Ovary (tissue), 3 donors: Measurements from ENCODE around the gene RPL18A.

ENCODE experiments used
- CTCF ChIP-seq, 3 donors: fragments of 450-650 bp in 2 of 3; fragments of 200-600 bp in 1 of 3; IDR thresholded peaks; one replicate each; pipeline versions ENCODE4 v1.5.1 to v1.8.0; 2016 to 2022; ENCODE audit warnings: antibody characterized with exemption in 3 of 3, mild to moderate bottlenecking in 1 of 3
- EP300 ChIP-seq: sonication (generic); formaldehyde crosslinking; IDR thresholded peaks from one replicate; pipeline ENCODE4 v1.6.1; 2017; ENCODE audit warnings: antibody characterized with exemption
- POLR2A ChIP-seq: fragments of 450-650 bp; IDR thresholded peaks from one replicate; pipeline ENCODE4 v1.6.1; 2017; ENCODE audit warnings: antibody characterized with exemption, mild to moderate bottlenecking, moderate library complexity
- donor health status: DM: no; HTN: no; CAD: no.

- no peak for TF ChIP-seq POLR2A
- TF ChIP-seq CTCF (IDR thresholded peaks at IDR 0.05): no peak
- no peak for TF ChIP-seq EP300
These were observed 30.0 kb downstream of the RPL18A start for GRCh38 chr19:17889609-17890214.
